A549 (cell line): ENCODE measurements around the gene POLDIP3.

Experiments used
- EP300 ChIP-seq, 2 experiments: fragments of >200 bp; sonication (Bioruptor Twin); formaldehyde crosslinking; IDR thresholded peaks; 2 replicates in 1 of 2; 3 replicates in 1 of 2; pipeline ENCODE4 v1.6.1; 2016 to 2017
- FOXS1 ChIP-seq: fragments of 250-450 bp; sonication (Bioruptor Pico); IDR thresholded peaks from 2 replicates; pipeline ENCODE4 v1.5.0; 2020; ENCODE audit warnings: mild to moderate bottlenecking, moderate library complexity
- MYC ChIP-seq: IDR thresholded peaks from 2 replicates; pipeline ENCODE4 v1.6.1; 2012; ENCODE audit warnings: mild to moderate bottlenecking, inconsistent platforms, low read length, improper control_type of control experiment, borderline replicate concordance
- POLR2AphosphoS2 ChIP-seq: conservative IDR thresholded peaks from 2 replicates; pipeline ENCODE4 v1.6.1; 2012; ENCODE audit warnings: low read length, improper control_type of control experiment, inconsistent platforms
- TP53 ChIP-seq: fragments of 250-450 bp; sonication (Bioruptor Pico); IDR thresholded peaks from 2 replicates; pipeline ENCODE4 v1.5.0; 2021; ENCODE audit warnings: mild to moderate bottlenecking, moderate library complexity

- no peak for TF ChIP-seq MYC
- TF ChIP-seq FOXS1 (CRISPR knock-in tag), result no peak
- no peak for TF ChIP-seq TP53 (CRISPR knock-in tag)
- no peak for TF ChIP-seq POLR2AphosphoS2
- no peak for TF ChIP-seq EP300 (IDR thresholded peaks at IDR 0.05)
Observed at GRCh38 chr22:42632096-42632495, 17.4 kb upstream of the POLDIP3 start.
